GM19193 (cell line): ENCODE measurements around the gene SPOCK3.

Experiments
- POLR2A ChIP-seq: IDR thresholded peaks from 4 replicates; pipeline ENCODE4 v1.6.1; 2011; ENCODE audit not compliant: insufficient read depth, insufficient read length; ENCODE audit errors: extremely low read depth

SPOCK3 gene

DNA sequence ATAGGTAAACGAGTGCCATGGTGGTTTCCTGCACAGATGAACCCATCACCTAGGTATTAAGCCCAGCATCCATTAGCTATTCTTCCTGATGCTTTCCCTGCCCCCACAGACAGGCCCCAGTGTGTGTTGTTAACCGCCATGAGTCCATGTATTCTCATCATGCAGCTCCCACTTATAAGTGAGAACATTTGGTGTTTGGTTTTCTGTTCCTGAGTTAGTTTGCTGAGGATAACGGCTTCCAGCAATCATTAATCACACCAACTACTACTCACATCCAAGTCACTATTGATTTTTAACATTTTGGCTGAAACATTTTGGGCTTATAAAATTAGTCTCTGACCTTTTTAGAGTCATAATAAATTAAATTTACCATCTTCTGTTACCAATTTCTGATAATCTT is 205.3 kb downstream of the SPOCK3 start:
- TF ChIP-seq POLR2A = no peak

DNA sequence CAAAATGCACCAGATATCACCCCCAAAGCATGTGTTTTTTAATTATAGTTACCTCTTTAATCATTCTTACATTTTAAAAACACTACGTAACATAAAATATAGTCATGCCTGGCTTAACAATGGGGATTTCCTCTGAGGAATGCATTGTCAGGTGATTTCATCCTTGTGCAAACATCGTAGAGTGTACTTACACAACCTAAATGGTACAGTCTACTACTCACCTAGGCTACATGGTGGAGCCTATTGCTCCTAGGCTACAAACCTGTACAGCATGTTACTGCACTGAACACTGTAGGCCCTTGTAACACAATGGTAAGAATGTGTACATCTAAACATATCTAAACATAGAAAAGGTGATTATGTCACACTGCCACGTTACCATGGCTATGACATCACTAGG is 208.6 kb downstream of the SPOCK3 start:
- TF ChIP-seq POLR2A = no peak

- no peak for TF ChIP-seq POLR2A
Observed at GRCh38 chr4:167023364-167023925, 210.8 kb downstream of the SPOCK3 start.

DNA sequence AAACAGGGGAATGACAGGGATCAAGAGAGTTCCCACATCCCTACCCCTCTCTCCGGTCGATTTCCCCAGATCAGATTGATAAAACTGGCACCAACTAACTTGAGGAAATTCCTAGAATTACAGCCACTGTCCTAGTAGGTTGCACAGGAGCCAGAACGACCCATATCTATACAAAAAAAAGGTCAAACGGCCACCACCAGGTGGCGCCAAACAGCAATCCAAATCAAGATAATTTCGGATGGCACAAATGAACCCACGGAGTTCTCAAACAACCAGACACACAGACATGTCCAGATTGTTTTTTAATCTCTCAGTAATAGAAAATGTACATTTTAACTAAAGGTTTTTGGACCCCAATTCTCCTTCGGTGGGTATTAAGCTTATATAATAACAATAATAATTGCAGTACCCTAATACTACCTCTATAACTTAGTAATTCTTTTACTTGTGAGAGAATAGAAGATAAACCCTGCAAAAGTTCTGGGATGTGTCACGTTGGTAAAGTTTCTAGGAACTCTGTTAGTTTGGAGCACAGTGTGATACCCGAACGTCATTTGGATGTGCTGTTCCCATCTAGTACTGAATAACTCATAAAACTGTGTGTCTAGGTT is 212.6 kb downstream of the SPOCK3 start:
- no peak for TF ChIP-seq POLR2A

GRCh38 chr4:167020410-167020809 is 213.9 kb downstream of the SPOCK3 start:
- no peak for TF ChIP-seq POLR2A

DNA sequence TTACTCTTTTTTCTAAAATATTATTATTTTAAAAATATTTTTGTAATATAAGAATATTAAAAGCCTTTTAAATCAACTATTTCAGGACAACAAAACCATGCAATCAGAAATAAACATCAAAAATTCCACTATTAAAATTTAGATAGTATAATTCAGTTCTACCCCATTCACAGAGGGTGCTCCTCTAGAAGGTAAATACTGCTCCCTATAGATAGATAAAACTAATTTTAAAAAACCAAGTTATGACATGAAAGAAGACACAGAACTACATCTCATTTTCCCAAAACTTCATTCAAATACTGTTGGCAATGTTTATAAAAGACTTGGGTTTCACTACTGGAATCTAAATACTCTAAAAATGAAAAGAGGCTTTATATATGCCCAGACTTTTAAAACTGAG is 219.3 kb downstream of the SPOCK3 start:
- no peak for TF ChIP-seq POLR2A

DNA sequence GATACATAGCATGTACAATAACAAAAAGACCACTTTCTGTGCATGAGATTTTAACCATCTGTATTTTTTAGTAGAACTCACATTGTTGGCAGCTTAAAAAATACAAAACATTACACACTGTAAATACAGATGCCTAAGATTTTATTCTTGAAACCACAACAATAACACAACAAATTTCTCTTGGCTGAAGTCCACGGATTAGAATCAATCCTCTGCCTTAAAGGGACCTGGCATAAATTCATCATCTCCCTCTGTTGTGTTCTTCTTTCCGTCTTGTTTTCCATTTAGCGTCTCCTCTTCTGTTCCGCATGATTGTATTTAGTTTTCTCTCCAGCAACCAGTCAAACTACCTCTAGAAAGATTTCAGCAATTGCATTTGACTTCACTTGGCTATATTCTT is 231.0 kb downstream of the SPOCK3 start:
- TF ChIP-seq POLR2A = no peak

DNA sequence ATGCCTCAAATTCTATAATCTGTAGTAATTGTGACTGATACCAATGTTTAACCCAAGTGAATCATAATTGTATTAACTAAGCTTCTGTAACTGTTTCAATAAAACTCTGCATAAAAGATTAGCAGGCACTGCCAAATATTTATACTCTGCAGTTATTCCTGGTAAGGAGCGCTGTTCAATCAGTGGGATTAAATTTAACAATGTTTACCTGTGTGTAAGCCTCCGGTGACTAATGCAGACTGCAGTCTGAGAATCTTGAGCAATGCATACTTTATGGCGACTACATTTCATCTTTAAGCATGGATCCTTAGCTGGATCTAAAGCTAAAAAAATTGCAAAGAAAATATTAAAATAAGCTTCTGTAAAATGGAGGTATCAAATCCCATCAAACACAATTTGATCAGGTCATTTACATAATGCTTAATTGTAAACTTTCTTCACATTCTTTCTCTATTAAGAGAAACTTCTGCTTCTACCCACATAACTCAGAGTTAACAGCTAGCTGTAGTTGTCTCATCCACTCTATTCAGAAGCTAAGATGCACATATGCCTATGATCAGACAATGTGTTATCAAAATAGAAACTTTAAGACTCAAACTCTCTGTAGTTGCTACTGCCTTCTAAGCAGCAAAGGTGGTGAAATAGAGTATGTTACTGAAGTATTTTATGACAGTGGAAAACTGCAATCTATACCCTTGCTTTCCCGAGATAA is 234.0 kb downstream of the SPOCK3 start:
- no peak for TF ChIP-seq POLR2A

DNA sequence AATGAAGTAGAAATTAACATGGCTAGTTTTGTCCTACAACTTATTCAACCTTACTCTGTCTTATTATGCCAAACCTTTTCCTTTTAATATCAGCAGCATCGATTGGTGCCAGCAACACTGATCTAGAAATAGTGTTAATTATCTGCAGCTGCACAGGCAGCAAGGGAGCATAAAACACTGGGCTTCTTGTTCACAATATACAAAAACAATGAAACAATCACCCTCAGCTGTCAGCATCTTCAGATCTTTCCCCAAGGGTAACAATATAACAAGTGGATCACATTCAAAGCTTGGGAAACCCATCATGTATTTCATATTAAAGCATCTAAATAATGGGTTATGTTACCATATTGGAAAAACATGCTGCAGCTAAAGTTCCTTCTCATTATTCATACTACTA is 238.1 kb downstream of the SPOCK3 start:
- no peak for TF ChIP-seq POLR2A

GRCh38 chr4:166994686-166995085 is 239.6 kb downstream of the SPOCK3 start:
- no peak for TF ChIP-seq POLR2A

DNA sequence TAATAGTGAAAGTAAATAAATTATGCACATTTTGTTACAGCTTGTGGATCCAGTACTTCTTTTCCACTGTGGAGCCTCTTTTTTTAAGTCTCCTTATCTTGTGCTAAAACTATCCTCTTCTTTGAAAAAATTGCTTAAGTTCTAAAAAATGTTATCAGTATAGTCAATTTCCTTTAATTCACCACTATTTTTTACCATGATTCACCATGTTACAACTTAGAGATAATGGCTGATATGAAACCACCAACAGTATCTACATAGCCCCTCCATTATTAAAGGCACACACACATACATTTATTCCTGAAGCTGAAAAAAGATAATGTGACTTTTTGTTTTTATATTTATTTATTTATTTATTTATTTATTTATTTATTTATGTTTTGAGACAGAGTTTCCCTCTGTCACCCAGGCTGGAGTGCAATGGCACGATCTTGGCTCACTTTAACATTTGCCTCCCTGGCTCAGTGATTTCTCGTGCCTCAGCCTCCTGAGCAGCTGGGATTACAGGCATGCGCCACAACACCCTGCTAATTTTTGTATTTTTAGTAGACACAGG is 243.2 kb downstream of the SPOCK3 start:
- no peak for TF ChIP-seq POLR2A

GRCh38 chr4:166989886-166990285 is 244.4 kb downstream of the SPOCK3 start:
- no peak for TF ChIP-seq POLR2A

GRCh38 chr4:166987026-166987425 is 247.3 kb downstream of the SPOCK3 start:
- no peak for TF ChIP-seq POLR2A

GRCh38 chr4:166981847-166982246 is 252.4 kb downstream of the SPOCK3 start:
- no peak for TF ChIP-seq POLR2A

- TF ChIP-seq POLR2A = no peak
Observed at GRCh38 chr4:166980419-166980818, 253.9 kb downstream of the SPOCK3 start.

GRCh38 chr4:166977596-166977995 is 256.7 kb downstream of the SPOCK3 start:
- no peak for TF ChIP-seq POLR2A

DNA sequence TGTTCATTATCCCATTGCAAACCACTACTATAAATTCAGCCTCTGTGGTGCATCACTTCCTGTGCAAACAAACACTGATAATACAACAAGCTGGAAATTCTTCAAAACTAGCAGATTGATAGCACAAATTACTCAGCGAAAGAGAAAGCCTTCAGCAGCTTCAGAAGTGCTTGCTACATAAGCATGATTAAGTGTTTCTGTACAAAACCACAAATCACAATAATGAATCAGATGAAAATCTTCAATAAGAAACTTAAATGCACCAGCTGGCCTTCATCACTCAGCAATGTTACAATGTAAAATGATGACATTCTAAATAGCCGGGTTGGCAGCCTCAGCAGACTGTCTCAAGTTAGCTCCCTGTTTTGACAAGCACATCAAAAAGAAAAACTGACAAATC is 262.2 kb downstream of the SPOCK3 start:
- TF ChIP-seq POLR2A = no peak

DNA sequence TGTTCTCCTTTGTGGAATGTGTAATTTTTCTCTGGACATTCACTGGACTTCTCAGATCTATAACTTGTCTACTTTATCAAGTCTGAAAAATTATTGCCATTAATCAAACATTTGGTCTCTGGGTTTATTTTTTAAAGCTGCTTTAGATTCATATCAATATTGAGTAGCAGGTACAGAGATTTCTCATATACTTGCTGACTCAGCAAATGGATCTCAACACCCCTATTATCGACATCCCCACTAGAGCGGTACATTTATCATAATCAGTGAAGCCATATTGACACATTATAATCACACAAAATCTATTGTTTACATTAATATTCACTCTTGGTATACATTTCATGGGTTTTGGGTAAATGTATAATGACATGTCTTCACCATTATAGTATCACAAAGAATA is 268.7 kb downstream of the SPOCK3 start:
- no peak for TF ChIP-seq POLR2A
